CD4-positive, alpha-beta T cell treated with Interleukin-21 for 1 hour (primary cell): ENCODE data around the gene ADGRL3.

Experiments used
- DNase-seq: peaks from one replicate; pipeline ENCODE4 v3.0.0-alpha.2; 2020

The ADGRL3 gene

DNA sequence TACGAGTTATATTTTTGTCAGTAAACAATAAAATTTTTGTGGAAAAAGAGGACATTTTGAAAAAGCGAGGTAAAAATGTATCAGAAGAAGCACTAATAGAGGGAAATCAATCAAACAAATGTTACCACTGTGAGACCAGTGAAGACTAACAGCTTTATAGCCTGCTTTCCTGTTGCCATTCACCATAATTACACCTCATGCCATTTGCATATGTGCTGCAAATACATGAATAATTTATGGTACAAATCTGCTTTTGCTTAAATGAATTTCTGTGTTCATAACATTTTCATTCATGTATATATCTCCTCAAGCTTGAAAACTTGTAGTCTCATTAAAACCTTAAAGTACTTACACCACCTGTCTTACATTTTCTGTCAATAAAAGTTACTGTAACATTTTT lies 830.8 kb downstream of the ADGRL3 start:
- DNase-seq = no peak

DNA sequence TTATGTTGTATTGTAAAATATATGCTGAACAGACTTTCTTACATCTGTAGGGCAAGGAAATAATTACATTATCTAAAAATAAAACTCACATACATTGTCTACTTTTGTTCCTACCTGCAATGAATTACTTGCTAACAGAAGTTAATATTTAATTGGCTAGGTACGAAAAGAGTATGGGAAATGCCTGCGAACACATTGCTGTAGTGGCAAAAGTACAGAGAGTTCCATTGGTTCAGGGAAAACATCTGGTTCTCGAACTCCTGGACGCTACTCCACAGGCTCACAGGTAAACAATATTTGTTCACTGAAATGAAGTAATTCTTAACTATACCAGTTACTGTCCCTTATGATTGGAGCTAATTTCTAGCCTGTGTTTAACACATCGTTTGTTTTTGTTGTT lies 837.4 kb downstream of the ADGRL3 start:
- no peak for DNase-seq

DNA sequence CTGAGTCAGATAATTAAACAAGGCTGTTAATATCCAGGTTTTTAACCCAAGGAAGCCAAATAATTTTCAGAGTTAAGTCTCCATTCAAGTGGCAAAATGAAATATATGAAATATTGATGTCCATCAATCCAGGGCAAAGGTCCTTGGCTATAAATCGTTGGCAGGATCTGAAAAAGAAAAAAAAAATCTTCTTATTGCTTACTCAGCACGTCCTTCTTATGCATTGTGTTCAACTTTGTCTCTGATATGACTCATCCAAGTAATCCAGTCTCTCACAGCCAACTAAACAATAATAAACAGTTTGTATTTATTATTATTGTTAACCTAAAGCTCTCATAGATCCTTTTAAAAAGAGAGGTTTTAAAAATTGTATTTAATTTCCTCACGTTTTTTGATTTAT lies 851.2 kb downstream of the ADGRL3 start:
- no peak for DNase-seq

DNA sequence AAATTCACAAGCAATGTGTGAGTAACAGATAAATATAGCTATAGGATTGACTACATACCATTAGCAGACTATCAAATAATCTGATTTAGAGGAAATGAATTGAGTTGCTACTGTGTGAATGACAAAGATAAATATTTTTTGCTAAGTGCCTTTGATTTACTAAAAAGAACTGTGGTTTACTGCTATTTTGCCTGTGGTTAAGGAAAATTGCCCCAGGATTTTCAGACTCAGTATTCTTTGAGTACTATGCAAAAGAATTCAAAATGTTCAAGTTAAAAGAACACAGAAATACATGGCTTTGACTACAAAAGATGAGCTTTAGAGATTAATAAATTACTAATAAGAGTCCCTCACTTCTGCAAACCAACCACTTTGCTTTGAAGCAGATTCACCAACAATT lies 853.8 kb downstream of the ADGRL3 start:
- DNase-seq = no peak

DNA sequence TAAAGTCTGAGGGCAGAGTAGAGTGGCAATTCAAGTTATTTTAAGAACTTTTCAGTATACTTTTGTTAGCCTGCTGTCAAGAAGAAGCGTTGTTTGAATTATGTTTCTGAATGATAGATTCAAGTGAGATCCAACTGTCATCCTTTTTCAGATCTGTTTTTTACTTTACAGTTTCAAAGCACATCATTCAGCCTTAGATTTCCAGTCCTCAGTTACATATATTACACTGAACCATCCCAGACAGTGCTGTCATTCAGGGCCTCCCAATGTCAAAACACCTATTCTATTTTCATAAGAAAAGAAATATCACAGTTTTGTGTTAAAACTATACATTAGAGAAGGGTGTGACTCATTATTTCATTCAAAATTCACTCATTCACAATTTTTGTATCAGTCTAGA lies 856.9 kb downstream of the ADGRL3 start:
- DNase-seq = no peak

DNA sequence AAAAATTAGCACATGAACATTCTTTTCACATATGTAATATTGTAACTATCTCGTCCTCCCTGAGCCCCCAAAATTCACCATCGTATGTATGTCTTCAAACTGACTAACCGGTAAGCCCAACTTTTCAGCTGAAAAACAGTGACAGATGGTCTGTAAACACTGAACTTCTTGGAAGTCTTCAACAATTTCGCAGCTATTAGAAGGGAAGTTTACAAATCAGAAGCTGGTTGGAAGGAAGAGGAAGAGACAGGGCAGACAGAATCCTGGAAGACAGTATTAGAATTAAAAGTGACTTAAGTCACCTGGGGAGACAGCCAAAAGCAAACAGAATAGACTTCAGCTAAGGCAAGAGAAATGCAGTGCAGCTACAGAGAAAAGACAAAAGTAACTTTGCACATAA lies 858.4 kb downstream of the ADGRL3 start:
- no peak for DNase-seq

DNA sequence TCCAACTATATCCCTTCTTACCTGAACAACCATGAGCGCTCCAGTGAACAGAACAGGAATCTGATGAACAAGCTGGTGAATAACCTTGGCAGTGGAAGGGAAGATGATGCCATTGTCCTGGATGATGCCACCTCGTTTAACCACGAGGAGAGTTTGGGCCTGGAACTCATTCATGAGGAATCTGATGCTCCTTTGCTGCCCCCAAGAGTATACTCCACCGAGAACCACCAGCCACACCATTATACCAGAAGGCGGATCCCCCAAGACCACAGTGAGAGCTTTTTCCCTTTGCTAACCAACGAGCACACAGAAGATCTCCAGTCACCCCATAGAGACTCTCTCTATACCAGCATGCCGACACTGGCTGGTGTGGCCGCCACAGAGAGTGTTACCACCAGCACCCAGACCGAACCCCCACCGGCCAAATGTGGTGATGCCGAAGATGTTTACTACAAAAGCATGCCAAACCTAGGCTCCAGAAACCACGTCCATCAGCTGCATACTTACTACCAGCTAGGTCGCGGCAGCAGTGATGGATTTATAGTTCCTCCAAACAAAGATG lies 870.2 kb downstream of the ADGRL3 start:
- no peak for DNase-seq

DNA sequence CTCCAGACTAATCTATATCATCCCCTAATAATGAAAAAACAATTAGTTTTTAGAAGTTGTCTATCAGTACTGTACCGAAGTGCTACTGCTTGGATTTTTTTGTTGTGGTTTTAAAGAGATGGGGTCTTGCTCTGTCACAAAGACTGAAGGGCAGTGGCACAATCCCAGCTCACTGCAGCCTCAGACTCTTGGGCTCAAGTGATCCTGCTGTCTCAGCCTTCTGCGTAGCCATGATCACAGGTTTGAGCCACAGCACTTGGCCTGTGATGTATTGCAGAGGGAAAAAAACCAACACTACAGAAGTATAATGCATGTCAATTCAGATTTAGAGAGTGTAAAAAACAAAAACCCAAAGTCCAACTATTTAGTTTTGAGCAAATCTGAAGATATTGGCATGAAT lies 875.0 kb downstream of the ADGRL3 start:
- DNase-seq = no peak

DNA sequence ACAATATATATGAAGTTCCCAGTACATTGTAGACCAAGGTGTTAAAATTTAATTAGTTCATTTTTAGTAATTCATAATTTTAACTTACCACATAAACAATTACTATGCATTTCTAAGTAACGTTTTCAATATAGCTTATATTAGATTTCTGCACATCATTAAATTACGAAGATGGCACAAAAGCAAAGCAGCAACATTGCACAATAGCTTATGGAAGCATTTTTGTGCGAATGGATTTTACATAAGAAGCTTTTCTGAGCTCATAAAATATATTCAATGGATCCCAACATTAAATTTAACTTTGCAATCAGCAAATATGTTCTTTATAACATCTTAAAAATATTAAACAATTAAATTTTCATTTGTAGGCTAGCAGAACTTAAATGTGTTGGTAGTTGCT lies 875.4 kb downstream of the ADGRL3 start:
- no peak for DNase-seq

DNA sequence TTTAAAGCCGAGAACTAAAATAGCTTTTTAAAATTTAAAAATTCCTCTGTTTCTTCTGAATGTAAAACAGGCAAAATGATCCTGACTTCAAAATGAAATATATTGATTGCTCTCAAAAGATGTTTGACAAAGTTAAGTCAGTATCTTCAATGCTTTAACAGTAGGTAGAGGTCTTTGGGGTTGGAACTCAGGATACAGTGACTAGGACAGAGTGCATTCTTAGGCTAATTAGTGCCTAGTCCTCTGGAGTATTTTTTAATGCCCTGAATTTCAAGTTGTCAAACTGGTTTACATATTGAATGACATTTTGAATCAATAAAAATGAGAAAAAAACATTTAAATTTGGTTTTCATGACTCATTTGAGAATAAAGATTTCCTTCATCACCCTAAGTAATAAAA lies 877.3 kb downstream of the ADGRL3 start:
- no peak for DNase-seq

DNA sequence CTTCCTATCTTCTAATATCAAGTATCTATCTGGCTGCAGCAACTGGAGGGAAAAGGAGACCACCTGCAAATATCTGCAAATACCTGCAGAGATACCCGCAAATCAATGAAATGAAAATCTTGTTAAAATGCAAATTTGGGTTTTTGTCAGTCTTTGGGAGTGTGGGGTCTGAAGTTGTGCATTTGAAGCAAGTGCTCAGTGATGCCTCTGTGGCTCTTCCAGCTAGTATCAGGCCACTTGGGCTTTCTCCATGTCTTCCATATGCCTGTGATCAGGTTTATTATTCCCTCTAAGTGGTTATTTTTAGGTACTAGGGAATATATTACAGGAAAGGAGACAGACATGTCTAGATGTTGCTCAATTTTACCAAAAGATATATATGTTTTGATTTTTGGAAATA lies 880.3 kb downstream of the ADGRL3 start:
- no peak for DNase-seq

DNA sequence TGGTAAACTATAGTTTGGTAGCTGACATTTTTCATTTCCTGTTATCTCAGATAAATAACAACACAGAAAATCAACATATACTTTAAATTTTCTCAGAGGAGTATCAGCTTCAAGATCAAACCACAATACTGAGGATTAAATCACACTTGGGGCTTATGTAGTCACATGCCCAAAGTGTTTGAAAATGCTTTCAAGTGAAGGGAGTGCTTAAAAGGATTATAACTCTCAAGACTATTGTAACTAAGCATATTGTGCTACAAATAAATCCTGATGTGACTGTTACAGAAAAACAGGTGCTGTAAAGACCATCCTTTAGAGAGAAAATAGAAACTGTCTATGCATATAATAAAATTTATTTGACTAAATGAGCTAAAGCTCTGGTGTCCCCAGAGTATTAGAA lies 887.6 kb downstream of the ADGRL3 start:
- DNase-seq = no peak

DNA sequence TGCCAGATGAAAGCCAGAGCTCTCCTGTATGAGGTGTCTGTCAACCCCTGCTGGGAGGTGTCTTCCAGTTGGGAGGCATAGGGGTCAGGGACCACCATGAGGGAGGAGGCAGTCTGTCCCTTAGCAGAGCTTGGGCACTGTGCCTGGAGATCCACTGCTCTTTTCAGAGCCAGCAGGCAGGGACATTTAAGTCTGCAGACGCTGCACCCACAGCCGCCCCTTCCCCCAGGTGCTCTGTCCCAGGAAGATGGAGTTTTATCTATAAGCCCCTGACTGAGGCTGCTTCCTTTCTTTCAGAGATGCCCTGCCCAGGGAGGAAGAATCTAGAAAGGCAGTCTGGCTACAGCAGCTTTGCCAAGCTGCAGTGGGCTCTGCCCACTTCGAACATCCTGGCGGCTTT lies 893.6 kb downstream of the ADGRL3 start:
- no peak for DNase-seq

DNA sequence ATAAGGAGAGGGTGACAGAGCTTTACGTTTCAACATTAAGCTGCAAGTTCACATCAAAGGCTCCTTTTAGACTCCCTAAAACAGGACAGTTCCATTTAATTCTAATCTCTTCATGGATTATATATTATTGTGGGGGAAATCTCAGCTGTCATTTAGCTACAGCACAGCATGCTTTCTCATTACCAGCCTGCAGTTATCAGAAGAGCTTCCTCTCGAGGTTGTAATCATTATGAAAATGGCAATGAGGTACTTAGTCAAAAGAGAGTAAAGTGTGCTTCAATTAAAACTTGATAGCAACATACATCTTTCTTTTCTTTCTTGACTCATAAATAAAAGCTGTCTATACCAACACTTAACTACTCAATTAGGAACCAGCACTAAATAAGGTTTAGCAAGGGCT lies 896.8 kb downstream of the ADGRL3 start:
- DNase-seq = no peak

DNA sequence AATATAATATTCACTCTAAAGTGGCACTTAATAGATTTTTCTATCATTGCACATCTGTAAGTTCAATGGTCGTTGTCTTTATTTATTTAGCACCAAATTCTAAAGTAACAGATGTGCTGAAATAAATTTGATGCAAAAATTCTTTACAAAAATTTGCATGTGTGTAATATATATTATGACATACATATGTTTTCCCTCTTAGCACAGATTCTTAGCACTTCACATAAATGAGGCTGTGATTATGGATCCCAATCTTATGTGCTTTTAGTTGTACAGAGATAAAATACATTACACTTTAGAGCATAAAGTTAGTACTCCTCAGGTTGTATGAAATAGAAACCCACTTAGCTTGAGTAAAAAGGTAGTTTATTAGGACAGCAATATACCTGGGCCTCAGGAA lies 915.1 kb downstream of the ADGRL3 start:
- no peak for DNase-seq

DNA sequence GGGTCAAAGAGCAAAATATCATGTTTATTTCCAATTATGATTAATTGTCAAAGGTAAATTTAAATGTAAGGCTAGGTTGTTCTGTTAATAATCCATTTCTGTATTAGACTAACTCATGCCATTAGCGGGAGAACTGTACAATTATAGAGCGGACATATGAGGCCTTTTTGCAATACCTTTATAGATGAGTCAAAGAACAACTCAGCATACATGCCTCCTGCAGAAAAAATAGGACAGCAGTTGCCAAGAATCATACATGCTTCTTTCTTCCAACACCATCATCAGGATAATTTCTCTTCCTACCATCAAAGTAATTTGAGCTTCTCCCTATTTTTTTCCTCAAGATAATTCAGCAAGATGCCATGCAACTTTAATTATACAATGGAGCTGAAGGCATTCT lies 917.8 kb downstream of the ADGRL3 start:
- DNase-seq = no peak

DNA sequence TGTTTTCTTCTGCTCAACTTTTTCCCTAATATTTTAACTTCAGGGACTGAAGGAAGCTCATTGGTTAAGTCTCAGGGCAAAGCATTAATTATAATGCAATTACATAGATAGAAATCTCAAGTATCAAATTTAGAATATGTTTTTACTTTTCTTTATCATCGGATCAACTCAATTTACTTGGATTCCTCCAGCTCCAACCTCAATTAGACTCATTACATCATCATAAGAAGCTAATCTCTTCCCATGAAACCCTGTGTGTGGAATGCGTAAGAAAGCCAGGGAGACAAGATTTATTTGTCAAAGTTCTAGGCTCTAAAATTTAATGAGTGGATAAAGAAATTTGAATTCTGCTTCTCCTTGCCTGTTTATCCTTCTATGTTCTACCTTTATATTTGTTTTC lies 918.4 kb downstream of the ADGRL3 start:
- no peak for DNase-seq

DNA sequence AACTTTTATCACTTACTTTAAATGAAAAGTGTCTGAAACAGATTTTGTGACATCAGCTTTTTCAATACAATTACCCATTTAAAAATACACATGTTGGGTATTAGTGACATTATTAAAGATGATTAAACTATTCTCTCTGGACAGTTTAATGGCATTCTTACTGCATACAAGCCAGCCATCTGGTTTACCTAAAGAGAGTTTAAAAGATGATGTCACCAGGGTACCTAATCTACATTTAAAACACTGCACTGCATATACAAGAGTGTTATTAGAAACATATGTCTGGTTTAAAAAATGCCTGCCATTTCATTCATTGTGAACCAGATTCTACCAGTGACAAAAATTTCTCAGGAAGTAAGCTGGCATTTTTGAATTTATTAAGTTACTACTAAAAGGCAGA lies 919.1 kb downstream of the ADGRL3 start:
- no peak for DNase-seq

DNA sequence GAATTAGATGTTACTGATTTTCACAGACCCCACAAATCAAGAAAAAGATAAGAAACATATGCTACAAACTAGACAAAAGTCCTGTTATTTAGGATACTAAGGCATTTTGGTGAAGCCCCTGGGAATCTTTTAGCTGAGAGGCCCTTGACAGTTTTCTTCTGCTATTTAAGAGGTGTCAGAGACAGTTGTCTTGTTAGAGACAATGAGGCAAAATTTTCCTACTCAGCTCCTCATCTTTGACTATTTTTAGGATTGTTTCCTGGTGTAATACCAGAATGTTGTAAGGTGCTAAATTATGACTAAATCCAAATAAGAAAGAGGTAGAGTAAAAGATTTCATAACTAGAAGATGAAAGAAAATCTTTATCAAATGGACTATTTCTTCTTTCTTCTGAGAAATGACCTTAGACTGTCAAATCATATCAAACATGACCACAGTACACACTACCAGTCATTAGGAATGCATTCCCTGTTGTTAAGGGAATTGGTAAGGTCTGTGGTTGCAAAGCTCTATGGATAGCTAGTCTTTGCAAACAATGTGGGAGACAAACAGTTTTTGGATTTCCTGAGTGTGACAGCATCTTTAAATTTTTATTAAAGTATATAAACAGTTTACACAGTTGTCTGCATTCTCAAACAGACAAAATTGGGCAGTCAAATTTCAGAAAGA lies 926.1 kb downstream of the ADGRL3 start:
- no peak for DNase-seq
